ENCODE results near the gene GRK5.

GRK5 gene

GRCh38 chr10:119496273-119496672, 288.9 kb downstream of the GRK5 start:
- no peak for DNase-seq

GRCh38 chr10:119497243-119497642, 289.9 kb downstream of the GRK5 start:
- no peak for DNase-seq

GRCh38 chr10:119498889-119499676, 291.7 kb downstream of the GRK5 start:
- no peak for DNase-seq

GRCh38 chr10:119499677-119500002, 292.3 kb downstream of the GRK5 start:
- DNase-seq = no peak

GRCh38 chr10:119500123-119500795, 292.9 kb downstream of the GRK5 start:
- no peak for DNase-seq

- no peak for DNase-seq
Observed at GRCh38 chr10:119500821-119501220, 293.4 kb downstream of the GRK5 start.

- DNase-seq = no peak
Observed at GRCh38 chr10:119501690-119502089, 294.3 kb downstream of the GRK5 start.

- peak; percentile 58 for DNase-seq
Observed at GRCh38 chr10:119502209-119502608, 294.8 kb downstream of the GRK5 start.

- no peak for DNase-seq
Observed at GRCh38 chr10:119502618-119503155, 295.3 kb downstream of the GRK5 start.

- no peak for DNase-seq
Observed at GRCh38 chr10:119503821-119504220, 296.4 kb downstream of the GRK5 start.

- DNase-seq = no peak
Observed at GRCh38 chr10:119504651-119505050, 297.3 kb downstream of the GRK5 start.

- DNase-seq = no peak
Observed at GRCh38 chr10:119505131-119505551, 297.8 kb downstream of the GRK5 start.

Measured in stimulated activated CD4-positive, alpha-beta T cell treated with anti-CD3 and anti-CD28 coated beads, Interleukin-12 subunit alpha, Interleukin-12 subunit beta, amount 100 ng/mL, for 4 hours (primary cell).